Measurements from ENCODE around the gene MUC13.

MUC13 gene

DNA sequence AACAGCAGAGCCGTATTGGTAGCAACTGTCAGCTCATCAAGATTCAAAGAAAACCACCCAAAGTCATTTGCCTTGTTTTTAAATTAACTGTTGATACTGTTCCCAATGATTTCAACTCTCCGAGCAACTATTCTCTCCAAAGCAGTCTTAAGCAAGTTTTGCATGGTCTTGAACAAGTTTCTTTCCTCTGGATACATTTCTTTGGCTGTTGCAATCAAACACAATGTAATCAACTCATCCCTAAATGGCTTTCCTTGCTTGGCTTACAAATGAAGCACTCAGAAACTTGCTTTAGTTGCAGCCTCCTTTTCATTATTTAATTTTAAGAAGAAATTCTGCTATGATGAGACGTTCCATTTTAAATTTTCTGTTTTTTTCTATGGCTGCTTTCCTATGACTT lies 15.5 kb upstream of the MUC13 start:
- DNase-seq (ENCODE audit: low read depth, low spot score), result no peak

DNA sequence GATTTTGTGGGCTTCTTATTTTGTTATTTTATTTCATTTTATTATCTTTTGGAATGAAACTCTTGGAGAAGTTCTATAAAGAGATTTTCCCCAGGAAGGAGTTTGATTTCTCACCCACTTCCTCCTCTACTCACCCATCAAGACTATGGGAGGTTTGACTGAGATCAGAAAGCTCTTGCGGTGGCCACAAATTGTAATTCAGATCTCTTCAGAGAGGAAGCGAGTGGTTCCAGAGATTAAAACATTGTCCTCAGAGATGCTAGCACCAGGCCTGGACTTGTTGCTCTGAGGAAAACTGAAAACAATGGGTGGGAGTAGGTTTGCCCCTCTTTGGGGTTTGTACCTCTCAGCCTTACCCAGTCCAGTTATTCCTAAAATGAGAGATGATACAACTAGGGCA lies 8.1 kb upstream of the MUC13 start:
- DNase-seq (ENCODE audit: low read depth, low spot score), result no peak

DNA sequence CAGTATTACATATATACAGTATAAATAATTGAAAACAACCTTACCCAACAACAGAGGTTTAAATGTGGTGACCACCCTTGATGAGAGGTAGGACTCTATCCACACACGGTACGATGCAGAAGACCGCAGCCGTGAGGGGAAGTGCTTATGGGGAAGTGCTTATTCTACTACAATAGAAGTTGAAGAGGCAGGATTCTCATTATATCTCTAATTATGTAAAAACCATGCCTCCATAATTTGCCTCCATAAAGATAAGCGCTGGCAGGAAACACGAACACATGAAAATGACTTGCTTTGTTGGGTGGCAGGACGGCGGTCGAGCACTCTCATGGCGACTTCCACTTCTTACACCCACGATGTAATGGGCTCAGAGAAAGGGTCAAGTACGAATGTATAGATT lies 7.2 kb upstream of the MUC13 start:
- no peak for DNase-seq (ENCODE audit: low read depth, low spot score)

DNA sequence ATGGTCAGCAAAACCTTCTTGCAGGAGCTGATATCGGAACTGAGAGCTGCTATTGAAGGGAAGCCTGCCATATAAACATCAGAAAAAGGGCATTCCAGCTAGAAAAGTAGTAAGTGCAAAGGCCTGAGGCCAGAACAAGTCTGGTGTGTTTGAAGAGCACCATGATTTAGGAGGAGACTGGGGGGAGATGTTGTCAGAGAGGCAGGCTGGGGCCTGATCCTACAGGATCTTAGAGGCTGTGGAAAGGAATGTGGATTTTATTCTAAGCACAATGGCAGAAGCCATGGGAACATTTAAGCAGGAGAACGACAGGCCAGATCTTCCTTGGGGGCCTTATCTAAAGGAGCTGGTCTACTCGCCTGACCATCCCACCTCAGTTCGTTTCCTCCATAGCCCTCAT lies 5.1 kb upstream of the MUC13 start:
- DNase-seq (ENCODE audit: low read depth, low spot score), result no peak

DNA sequence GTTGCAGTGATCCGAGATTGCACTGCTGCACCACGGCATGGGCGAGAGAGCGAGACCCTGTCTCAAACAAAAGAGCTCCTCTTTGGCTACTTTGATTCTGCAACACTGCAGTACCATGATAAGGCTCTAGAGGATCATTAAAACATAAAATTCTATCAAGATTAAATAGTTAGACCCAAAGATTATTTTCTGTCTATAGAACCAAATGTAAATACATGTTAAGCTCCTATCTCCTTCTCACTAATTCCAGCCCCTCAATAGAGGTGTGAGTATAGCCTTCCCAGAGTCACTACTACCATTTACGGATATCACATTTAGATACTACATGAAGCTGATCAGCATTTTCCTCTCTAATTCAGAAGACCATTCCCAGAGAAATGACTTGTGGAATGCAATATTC lies 4.3 kb upstream of the MUC13 start:
- no peak for DNase-seq (ENCODE audit: low read depth, low spot score)

DNA sequence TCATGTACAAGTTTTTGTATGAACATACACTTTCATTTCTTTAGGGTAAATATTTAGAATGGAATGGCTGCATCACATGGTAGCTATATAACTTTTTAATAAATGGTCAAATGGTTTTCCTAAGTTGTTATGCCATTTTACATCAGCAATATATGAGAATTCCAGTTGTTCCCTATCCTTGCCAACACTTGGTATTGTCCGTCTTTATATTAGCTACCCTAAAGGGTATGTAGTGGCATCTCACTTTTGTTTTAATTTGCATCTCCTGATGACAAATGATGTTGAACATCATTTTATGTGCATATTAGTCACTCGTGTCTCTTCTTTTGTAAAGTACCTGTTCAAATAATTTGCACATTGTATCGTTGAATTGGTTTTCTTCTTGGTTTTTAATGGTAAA lies 2.5 kb upstream of the MUC13 start:
- no peak for DNase-seq (ENCODE audit: low read depth, low spot score)

DNA sequence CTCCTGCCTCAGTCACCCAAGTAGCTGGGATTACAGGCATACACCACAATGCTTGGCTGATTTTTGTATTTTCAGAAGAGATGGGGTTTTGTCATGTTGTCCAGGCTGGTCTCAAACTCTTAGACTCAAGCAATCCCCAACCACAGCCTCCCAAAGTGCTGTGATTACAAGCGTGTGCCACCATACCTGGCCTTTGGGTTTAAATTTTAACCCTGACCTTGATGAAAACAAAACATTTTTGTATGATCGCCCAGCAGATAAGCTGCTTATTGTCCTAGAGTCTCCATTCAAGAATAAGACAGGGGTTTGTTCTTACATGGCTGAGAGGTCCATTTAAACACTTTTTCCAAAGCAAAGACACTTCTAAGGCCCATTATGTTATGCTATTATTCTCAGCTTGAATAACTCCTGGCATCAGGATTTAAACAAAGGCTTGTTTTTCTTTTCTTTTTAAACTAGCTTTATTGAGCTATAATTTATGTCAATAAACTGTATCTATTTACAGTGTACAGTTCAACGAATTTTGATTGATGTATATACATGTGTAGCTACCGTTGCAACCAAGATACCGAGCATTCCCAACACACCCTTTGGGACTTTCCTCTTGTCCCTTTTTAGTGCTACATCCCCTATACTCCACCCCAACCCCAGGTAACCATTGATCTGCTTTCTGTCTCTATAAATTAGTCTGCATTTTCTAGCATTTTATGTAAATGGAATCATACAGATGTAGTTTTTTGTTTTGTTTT lies 1.4 kb upstream of the MUC13 start:
- no peak for DNase-seq (ENCODE audit: low read depth, low spot score)

DNA sequence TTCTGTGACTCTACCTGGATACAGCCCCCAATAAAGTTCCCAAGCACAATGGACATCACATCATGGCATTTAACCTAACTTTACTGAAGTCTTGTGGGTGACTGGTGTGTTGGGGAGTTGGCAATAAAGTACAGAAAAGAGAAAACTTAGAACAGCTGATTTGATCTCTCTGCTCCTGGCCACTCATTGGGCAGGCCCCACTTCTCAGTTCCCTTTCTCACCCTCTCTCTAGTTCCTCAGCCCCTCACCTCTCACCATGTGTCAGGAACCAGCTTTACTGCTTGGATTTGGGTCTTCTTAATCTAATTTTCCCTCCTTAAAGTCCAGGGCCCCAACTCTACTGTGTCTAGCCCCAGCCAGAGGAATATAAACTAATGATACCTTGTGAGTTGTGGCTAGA lies 713 bp upstream of the MUC13 start:
- no peak for DNase-seq (ENCODE audit: low read depth, low spot score)

DNA sequence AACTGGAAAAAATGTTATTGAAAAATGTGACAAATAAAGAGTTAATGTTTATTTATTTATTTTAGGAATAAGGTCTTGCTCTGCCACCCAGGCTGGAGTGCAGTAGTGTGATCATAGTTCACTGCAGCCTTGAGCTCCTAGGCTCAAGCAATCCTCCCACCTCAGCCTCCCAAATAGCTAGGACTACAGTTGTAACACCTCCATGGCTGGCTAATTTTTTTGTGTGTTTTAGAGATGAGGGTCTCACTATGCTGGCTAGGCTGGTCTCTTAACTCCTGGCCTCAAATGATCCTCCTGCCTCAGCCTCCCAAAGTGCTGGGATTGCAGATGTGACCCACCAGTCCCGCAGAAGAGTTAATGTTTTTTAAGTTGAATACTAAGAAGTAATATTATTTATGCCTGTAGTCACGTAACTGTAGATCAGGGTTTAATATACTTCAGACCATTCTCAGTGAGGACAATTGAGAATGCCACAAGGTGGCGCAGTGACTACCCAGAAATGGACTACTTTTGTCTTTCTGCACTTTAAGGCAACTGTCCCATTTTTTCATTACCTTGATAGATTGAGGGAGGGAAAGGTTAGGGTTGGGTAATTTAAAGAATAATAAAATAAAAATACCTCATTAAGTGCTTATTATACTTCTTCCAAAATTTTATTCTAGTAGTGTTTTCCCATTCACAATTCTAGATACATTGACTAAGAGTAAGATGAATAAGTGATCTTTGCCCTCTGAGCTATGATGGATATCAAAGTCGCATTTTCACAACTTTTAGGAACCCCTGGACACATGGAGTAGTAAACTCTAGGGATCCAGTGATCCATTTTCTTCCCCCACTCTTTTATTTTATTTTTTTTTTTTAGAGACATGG lies 6.0 kb downstream of the MUC13 start:
- DNase-seq (ENCODE audit: low read depth, low spot score), result peak; percentile 44

DNA sequence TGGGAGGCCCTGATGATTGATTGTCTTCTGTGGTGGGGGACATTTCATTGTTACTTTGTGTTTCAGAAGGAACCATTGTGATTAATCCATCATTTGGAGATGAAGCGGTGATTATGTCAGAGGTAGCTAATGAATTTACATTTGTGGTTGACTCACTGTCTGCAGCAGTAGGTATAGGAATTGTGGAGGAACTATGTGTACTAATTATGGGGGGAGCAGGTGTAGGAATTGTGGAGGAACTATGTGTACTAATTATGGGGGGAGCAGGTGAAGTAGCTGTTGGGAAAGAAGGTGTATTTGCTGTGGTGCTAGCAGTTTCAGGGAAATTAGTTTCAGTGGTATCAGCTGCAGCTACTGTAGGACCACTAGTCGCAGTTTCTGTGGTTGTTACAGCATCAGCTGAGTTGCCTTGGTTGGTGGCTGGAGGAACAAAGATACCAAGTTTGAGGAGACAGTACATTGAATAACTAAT lies 6.9 kb downstream of the MUC13 start:
- no peak for DNase-seq (ENCODE audit: low read depth, low spot score)

DNA sequence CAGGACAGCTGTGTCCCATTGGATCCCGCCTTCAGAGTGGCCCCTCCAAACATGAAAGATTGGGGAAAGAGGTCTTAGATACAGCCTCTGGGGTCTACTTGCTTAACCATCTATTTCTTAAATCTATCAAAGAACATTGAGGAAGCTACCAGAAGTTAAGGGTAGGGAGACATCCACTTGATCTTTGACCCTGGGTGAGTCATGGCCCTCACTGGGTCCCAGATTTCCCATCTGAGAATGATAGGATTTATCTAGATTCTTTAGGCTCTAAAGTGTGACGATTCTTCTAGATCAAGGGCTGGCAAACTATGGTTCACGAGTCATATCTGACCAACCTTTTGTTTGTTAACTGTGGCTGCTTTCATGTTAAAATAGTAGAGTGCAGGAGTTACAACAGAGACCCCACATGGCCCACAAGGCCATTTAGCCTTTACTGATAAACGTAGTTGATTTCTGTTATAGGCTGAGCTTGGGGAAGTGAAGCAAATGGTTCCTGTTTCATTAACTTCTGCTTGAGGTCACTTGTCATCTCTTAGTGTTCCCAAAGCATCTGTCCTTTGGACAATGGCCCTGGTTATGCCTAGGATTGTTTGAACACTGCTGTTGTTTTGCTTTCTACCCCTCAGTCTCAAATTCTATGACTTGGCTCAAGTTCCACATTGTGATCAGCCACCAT lies 8.0 kb downstream of the MUC13 start:
- DNase-seq (ENCODE audit: low read depth, low spot score), result no peak

DNA sequence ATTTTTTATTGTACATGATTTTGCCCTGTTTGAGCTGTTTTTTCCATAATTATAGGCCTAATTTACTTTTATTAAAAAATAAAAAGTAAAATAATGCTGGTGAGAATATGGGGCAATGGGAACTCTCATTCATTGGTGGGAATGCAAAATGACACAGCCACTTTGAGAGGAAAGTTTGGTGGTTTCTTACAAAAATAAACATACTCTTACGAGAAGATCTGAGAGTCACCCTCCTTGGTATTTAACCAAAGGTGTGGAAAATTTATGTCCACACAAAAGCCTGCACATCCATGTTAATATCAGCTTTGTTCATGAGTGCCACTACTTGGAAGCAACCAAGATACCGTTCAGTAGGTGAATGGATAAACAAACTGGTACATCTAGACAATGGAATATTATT lies 9.8 kb downstream of the MUC13 start:
- DNase-seq (ENCODE audit: low read depth, low spot score), result no peak

DNA sequence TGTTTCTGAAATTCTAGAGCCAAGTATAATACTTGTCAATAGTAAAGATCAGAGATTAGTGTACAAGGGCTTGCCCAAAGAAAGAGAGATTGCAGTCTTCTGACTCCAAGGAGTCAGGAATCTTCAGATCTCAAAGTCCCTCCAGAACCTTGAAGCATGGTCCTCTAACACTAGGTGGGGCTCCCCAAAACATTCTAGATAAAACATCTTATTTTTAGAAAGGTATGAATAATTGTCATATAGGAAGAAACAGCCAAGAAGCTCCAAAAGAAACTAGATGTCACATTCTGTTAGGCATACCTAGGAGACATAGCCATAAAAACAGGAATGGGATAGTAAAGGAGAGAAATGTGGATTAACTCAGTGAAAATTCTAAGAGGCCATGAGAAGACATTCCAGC lies 10.7 kb downstream of the MUC13 start:
- no peak for DNase-seq (ENCODE audit: low read depth, low spot score)

DNA sequence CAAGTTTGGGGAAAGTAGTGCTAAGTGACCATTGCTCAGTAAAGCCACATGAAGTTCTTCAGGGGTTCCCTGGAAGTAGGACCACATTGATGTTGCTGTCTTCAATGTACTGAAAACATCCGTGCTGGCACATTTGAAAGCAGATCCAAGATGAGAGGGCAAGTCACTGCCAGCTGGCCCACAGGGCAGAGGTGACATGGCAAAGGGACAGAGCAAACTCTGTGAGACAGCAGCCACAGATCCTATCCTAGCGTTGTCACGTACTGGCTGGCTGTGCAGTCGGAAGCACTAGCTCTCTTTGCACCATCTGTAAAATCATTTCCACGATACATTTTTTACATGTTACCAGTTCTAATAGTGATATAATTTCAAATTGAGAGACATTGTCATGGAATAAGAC lies 13.8 kb downstream of the MUC13 start:
- no peak for DNase-seq (ENCODE audit: low read depth, low spot score)

DNA sequence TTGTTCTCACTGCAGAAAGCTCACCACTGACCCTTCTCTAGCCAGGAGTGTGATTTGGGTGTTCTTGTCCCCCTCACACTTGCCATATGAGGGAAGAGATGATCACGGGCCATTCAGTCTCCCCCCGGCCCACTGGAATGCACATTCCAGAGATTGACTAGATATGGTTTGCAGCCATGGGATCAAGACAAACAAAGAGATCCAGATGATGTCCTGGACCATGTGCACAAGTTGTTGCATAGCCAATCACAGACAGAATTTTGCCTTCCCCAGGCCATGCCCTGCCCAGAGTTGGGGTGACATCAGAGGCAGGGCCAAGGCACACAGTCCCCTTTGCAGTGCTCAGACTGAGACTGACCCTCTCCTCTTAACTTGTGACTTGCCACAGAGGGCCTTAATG lies 14.8 kb downstream of the MUC13 start:
- no peak for DNase-seq (ENCODE audit: low read depth, low spot score)

DNA sequence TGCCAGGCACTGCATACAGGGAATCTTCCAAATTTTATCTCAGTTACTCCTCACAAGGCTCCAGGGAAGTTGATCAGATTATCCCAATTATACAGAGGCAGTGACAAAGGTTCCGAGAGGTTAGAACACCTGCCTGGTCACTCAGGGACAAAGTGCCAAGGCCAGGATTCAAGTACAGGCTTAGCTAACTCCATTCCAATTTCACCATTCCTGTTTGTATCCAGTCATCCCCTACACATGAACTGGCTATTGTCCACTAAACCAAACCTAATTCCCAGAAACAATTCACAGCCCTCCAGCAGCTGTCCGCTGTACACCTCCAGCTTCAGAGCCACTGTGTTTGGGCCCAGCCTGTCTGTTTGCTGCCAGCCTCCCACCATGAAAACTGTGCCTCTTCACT lies 16.0 kb downstream of the MUC13 start:
- no peak for DNase-seq (ENCODE audit: low read depth, low spot score)

DNA sequence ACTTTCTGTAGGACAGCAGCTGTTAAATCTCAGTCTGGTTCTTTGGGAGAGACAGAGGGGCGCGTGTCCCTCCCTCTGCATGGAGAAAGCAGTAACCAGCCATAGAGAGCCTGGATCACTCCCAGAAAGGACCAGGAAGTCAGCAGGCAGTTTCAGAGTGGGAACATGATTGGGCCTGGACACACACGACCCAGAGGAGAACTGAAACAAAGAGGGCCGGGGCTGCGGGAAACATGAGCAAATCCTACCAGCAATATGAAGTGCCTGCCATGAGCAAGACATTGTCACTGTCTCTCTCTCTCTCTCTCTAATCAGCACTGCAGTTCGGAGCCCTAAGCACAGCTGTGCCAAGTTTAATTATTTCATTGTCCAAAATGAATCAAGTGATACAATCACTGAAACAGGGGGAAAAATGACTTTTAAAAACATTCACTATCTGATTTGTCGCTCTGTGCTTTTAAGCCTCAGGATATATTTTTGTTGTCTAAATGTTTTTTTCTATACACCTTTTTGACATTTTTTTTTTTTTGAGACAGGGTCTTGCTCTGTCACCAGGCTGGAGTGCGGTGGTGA lies 17.6 kb downstream of the MUC13 start:
- DNase-seq (ENCODE audit: low read depth, low spot score), result no peak

DNA sequence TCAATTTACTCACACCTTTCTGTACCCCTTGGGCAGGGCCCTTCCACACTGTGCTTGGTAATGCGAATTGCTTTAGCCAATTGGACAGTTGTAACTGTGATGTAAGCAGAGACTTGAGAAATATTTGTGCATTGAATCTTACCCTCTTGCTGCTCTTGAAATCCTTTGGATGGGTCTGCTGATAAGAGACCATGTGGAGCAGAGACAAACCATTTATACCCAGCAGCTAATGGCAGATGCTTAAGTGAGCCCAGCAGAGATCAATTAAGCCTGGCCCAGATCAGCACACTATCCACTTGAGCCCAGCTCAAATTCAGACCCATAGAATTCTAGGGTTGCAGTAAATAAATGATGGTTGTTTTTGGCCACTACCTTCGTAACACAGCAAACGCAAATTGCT lies 19.3 kb downstream of the MUC13 start:
- DNase-seq (ENCODE audit: low read depth, low spot score), result no peak

DNA sequence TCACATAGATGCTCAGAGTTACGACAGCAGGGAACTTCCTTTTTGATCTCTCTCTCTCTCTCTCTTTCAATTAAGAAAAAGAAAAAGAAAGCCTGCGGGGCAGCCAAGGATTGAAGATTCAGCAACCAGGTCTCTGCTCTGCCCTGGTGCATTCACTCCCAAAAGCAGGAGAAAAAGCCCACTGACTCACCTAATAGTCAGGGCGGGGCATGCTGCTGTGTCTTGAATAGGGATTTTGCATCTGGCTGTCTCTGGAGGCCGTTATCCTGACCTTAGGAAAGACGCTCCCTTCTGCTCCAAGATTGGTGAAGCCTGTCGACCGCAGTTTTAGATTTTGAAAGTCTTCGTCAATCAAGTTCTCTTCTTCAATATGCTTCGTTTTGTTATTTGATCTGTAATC lies 26.6 kb downstream of the MUC13 start:
- no peak for DNase-seq (ENCODE audit: low read depth, low spot score)

DNA sequence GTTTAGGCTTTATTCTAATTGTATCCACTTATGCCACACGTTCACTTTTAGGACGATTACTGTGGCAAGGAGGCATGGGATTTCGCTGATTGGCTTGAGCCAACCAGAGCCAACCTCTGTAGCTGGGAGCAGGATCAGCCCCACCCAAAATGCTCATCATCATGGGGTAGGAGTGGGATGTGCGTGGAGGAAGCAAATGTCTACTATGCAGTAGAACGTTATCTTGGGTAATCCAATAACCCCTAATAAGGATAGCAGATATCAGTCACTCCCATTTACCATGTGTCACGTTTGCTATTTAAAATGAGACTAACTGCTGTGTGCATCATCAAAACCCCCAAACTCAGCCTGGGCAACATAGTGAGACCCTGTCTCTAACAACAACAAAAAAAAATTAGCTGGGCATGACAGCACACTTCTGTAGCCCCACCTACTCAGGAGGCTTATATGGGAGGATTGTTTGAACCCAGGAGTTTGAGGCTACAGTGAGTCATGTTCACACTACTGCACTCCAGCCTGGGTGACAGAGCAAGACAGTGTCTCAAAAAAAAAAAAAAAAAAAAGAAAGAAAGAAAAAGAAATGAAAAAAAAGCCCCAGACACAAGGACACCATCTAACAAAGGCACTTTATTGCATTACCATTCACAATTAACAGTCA lies 29.6 kb downstream of the MUC13 start:
- DNase-seq (ENCODE audit: low read depth, low spot score), result no peak

Data from smooth muscle cell of the brain vasculature (primary cell).